A549 (cell line): Measurements from ENCODE around the gene SKAP1.

ENCODE experiments used
- CEBPB ChIP-seq, 2 experiments: fragments of >200 bp in 1 of 2; sonication (Bioruptor Twin) in 1 of 2; formaldehyde crosslinking in 1 of 2; IDR thresholded peaks; 2 replicates each; pipeline ENCODE4 v1.6.1; 2012 to 2016
- CHD2 ChIP-seq: fragments of 150-350 bp; IDR thresholded peaks from 2 replicates; pipeline ENCODE4 v1.6.1; 2014; ENCODE audit warnings: low read length; ENCODE audit not compliant: partially characterized antibody
- EP300 ChIP-seq, 2 experiments: fragments of >200 bp; sonication (Bioruptor Twin); formaldehyde crosslinking; IDR thresholded peaks; 2 replicates in 1 of 2; 3 replicates in 1 of 2; pipeline ENCODE4 v1.6.1; 2016 to 2017
- ESRRA ChIP-seq: fragments of 150-350 bp; IDR thresholded peaks from 2 replicates; pipeline ENCODE4 v1.6.1; 2014; ENCODE audit warnings: mild to moderate bottlenecking, low read length, borderline replicate concordance
- HDAC2 ChIP-seq: fragments of 200-600 bp; sonication (generic); IDR thresholded peaks from 2 replicates; pipeline ENCODE4 v1.6.1; 2016
- HMGXB4 ChIP-seq: fragments of 250-450 bp; sonication (Bioruptor Pico); IDR thresholded peaks from 2 replicates; pipeline ENCODE4 v1.5.0; 2021; ENCODE audit warnings: mild to moderate bottlenecking, moderate library complexity, borderline replicate concordance
- KDM1A ChIP-seq: fragments of 200-600 bp; sonication (generic); IDR thresholded peaks from 2 replicates; pipeline ENCODE4 v1.6.1; 2016; ENCODE audit warnings: low read depth, mild to moderate bottlenecking
- PHF8 ChIP-seq: fragments of 200-600 bp; sonication (generic); IDR thresholded peaks from 2 replicates; pipeline ENCODE4 v1.6.1; 2016; ENCODE audit warnings: low read depth, mild to moderate bottlenecking, antibody characterized with exemption, moderate library complexity, borderline replicate concordance
- POLR2A ChIP-seq: IDR thresholded peaks from 2 replicates; pipeline ENCODE4 v1.6.1; 2012; ENCODE audit warnings: mild to moderate bottlenecking, low read length
- POLR2AphosphoS2 ChIP-seq: conservative IDR thresholded peaks from 2 replicates; pipeline ENCODE4 v1.6.1; 2012; ENCODE audit warnings: low read length, improper control_type of control experiment, inconsistent platforms
- RAD21 ChIP-seq, 2 experiments: fragments of >200 bp in 1 of 2; sonication (Bioruptor Twin) in 1 of 2; formaldehyde crosslinking in 1 of 2; IDR thresholded peaks in 1 of 2; conservative IDR thresholded peaks in 1 of 2; 2 replicates in 1 of 2; 3 replicates in 1 of 2; pipeline ENCODE4 v1.6.1; 2012 to 2018; ENCODE audit warnings: inconsistent platforms in 1 of 2
- RCOR1 ChIP-seq: fragments of 150-350 bp; IDR thresholded peaks from 2 replicates; pipeline ENCODE4 v1.6.1; 2014; ENCODE audit warnings: antibody characterized with exemption, low read length, low read depth
- REST ChIP-seq: fragments of 200-600 bp; sonication (generic); IDR thresholded peaks from 2 replicates; pipeline ENCODE4 v1.6.1; 2016; ENCODE audit warnings: antibody characterized with exemption, mild to moderate bottlenecking, moderate library complexity
- TF ChIP-seq, protein P1 (sequence below): fragments of >200 bp; sonication (Bioruptor Twin); formaldehyde crosslinking; IDR thresholded peaks from 3 replicates; pipeline ENCODE4 v1.5.1; 2016

GRCh38 chr17:48128400-48128799 lies 301.6 kb downstream of the SKAP1 start:
- TF ChIP-seq RAD21 (conservative IDR thresholded peaks at IDR 0.05 in 1 of 2, IDR thresholded peaks at IDR 0.05 in 1 of 2), result no peak
- TF ChIP-seq POLR2AphosphoS2, result no peak
- TF ChIP-seq EP300 (IDR thresholded peaks at IDR 0.05), result no peak
- TF ChIP-seq POLR2A, result no peak
- no peak for TF ChIP-seq PHF8
- no peak for TF ChIP-seq HMGXB4
- TF ChIP-seq RCOR1, result no peak
- TF ChIP-seq CEBPB (IDR thresholded peaks at IDR 0.05), result no peak
- no peak for TF ChIP-seq CHD2
- TF ChIP-seq HDAC2, result no peak
- TF ChIP-seq, protein P1, sequence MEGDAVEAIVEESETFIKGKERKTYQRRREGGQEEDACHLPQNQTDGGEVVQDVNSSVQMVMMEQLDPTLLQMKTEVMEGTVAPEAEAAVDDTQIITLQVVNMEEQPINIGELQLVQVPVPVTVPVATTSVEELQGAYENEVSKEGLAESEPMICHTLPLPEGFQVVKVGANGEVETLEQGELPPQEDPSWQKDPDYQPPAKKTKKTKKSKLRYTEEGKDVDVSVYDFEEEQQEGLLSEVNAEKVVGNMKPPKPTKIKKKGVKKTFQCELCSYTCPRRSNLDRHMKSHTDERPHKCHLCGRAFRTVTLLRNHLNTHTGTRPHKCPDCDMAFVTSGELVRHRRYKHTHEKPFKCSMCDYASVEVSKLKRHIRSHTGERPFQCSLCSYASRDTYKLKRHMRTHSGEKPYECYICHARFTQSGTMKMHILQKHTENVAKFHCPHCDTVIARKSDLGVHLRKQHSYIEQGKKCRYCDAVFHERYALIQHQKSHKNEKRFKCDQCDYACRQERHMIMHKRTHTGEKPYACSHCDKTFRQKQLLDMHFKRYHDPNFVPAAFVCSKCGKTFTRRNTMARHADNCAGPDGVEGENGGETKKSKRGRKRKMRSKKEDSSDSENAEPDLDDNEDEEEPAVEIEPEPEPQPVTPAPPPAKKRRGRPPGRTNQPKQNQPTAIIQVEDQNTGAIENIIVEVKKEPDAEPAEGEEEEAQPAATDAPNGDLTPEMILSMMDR, result no peak
- TF ChIP-seq KDM1A, result no peak
- no peak for TF ChIP-seq REST
- no peak for TF ChIP-seq ESRRA
